ENCODE results near the gene PPP1R1B. TPM values are rescaled to one million over a fixed set of nuclear protein-coding genes. Genes with fewer than 3 reads are reported as not detected.

The PPP1R1B gene
- total RNA-seq, 1 donor from 2014 or later, result not detected

DNA sequence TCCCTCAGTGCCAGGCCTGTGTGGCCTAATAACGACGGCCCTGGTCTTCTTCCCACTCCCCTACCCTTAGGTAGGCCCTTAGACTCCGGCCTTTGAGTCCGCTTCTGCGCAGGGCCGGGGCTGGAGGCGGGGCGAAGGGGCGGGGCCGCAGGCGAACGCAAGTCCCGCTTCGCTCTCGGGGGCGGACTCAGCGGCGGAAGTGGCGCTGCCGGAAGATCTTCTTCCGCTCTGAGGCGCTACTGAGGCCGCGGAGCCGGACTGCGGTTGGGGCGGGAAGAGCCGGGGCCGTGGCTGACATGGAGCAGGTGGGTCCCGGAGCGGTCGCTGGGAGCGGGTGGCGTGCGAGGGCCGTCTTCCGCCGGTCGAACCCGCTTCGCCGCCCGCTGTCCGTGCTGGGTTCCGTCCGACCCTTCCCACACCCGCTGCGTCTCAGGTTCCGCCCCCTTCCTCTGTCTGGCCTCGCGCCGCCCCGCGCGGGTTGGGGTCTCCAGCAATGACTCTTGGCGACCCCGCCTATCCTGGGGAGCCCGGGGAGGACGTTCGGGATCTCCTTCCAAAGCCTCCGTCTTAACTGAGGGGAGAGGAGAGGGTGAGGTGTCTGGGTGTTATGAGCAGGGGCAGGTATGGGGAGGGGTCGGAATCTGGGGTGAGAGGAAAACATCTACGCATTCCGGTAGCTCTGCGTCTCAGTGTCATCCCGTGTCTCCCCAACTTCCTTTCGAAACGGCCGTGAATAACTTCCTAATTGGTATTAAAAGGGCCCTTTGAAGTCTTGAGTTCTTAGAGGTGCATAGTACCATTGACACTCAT lies 10.4 kb downstream of the PPP1R1B start, which contains the start of gene STARD3:
Gene STARD3 (plus strand): TSS at position 218 of the 810 bp plus-strand sequence. CDS start 16,388 bp downstream, outside the sequence.
- Mint-ChIP-seq H3K4me1 (peaks cover 63% of the 10 kb centered on the region), H3K4me3 (peak within 1 kb of the TSS; percentile 90), H3K27ac (peak within 1 kb of the TSS; percentile 86), H3K27me3 (no peaks in the 10 kb centered on the region), H3K36me3 (ENCODE audit: low read depth) (peaks cover 4% of the 10 kb centered on the region), H3K9me3 (no peaks in the 10 kb centered on the region)
- ATAC-seq (ENCODE audit: low read depth) (peak; percentile 92), DNase-seq (peak; percentile 90)
- TF ChIP-seq, protein P1, sequence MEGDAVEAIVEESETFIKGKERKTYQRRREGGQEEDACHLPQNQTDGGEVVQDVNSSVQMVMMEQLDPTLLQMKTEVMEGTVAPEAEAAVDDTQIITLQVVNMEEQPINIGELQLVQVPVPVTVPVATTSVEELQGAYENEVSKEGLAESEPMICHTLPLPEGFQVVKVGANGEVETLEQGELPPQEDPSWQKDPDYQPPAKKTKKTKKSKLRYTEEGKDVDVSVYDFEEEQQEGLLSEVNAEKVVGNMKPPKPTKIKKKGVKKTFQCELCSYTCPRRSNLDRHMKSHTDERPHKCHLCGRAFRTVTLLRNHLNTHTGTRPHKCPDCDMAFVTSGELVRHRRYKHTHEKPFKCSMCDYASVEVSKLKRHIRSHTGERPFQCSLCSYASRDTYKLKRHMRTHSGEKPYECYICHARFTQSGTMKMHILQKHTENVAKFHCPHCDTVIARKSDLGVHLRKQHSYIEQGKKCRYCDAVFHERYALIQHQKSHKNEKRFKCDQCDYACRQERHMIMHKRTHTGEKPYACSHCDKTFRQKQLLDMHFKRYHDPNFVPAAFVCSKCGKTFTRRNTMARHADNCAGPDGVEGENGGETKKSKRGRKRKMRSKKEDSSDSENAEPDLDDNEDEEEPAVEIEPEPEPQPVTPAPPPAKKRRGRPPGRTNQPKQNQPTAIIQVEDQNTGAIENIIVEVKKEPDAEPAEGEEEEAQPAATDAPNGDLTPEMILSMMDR (IDR thresholded peaks at IDR 0.05), result no peak
- ChIA-PET POLR2A (interaction anchor here (0.6 to 2.0 kb wide), 2 partner anchors 33 to 51 kb away, joined by 3 to 6 read pairs; partner anchors contain the start of gene PGAP3), CTCF (interaction anchor here (0.6 to 1.9 kb wide), 4 partner anchors 14 to 89 kb away, joined by 3 to 8 read pairs (median 5); partner anchors contain the start of gene PNMT)
- intact Hi-C loops (cut with micrococcal nuclease), result loop anchor here (1.0 to 5.0 kb wide), 8 partner anchors 14 to 345 kb away; partner anchors contain the start of genes MIEN1 and PSMD3

DNA sequence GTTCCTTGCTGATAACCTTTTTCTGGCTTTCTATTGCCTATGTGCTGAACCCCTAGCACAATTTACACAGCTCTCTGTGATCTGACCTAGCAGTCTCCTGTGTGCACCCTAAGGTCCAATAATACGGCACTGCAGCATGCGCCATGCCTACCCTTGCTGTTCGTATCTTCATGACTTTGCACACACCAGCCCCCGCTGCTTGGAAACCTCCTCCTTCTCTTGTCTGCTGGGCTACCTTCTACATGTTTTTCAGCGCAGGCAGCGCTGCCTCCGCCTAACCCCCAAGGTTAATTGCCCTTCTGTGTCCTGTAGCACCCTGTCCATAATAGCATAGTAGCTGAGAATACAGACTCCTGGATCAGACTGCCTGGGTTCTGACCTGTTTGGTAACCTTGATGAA lies 11.6 kb downstream of the PPP1R1B start:
- Mint-ChIP-seq H3K27me3 (no peaks in the 10 kb centered on the region), H3K4me1 (peaks cover 74% of the 10 kb centered on the region), H3K27ac (peak overlapping the region; percentile 86), H3K9me3 (no peaks in the 10 kb centered on the region), H3K4me3 (peak overlapping the region; percentile 90), H3K36me3 (ENCODE audit: low read depth) (peaks cover 5% of the 10 kb centered on the region)
- no peak for DNase-seq
- no peak for ATAC-seq (ENCODE audit: low read depth)
- TF ChIP-seq, protein P1 (IDR thresholded peaks at IDR 0.05), result no peak
- ChIA-PET POLR2A (interaction anchor here (0.5 to 0.6 kb wide), 2 partner anchors 34 to 502 kb away, joined by 3 to 4 read pairs; partner anchors contain the start of gene CASC3), CTCF (interaction anchor here (0.6 to 1.9 kb wide), 4 partner anchors 15 to 536 kb away, joined by 3 to 8 read pairs (median 6); no protein-coding TSS in a partner anchor)
- intact Hi-C loops (cut with micrococcal nuclease), result loop anchor here (5.0 kb wide), 1 partner anchor 344 kb away; the partner anchor contains the start of gene PSMD3

DNA sequence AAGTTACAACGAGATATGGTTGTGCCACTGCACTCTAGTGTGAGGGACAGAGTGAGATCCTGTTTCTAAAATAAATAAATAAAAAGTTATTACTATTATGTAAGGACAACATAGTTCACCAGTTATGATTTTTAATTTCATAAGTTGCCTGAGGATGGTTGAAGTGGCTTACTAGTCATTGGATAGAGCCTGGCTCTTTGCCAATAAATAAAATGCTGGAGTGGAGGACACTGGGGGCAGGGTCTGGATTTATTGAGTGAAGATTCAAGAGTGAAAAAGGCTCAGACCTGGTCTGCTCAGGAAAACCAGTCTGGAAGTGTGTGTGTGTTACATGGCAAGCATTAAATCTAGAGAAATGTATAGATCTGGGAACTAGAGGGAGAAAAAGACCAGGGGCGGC lies 12.3 kb downstream of the PPP1R1B start:
- Mint-ChIP-seq H3K4me3 (peak overlapping the region; percentile 38), H3K4me1 (peaks cover 79% of the 10 kb centered on the region)
- intact Hi-C loops (cut with micrococcal nuclease), result loop anchor here (5.0 kb wide), 1 partner anchor 343 kb away; the partner anchor contains the start of gene PSMD3

DNA sequence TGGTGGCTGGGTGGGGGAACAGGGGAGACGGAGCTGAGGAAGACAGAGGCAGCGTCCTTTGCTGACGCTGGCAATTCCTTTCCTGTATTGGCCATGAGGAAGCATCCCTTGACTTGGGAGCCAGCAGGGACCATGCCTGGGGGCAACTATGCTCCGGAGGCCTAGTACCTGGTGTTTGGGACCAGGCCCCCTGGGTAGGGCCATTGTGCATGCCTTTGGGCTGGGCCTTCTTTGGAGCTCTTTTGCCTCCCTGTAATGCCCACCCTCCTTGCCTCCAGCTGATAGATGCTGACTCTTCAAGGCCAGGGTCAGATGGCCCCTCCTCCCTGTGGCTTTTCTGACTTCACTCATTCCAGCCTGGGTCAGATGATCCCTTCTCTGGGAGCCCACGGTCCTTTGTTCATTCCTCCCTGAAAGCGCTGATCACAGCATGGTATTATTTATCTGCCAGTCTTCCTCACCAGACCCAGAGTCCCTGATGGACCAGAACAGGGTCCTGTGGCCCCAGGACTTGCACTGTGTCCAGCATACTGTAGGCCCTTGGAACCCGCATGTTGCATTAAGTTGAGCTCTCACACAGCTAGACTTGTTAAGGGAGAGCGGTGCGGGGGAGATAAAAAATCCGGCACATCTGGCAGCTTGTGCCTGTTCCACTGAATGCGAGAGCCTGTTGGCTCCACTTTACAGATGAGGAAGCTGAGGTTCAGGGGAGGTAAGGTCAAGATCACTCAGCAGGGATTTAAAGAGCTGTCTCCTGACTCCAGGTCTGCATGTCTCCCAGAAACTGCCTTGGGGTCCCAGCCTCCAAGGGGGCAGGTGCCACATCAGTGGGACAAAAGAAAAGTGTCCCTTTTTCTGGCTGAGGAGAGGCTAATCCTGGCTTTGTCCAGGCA lies 13.1 kb downstream of the PPP1R1B start:
- CTCF ChIA-PET, result interaction anchor here (1.5 kb wide), 1 partner anchor 16 kb away, joined by 4 read pairs; no protein-coding TSS in a partner anchor
- H3K36me3 Mint-ChIP-seq (ENCODE audit: low read depth), result peaks cover 8% of the 10 kb centered on the region
- POLR2A ChIA-PET, result no interaction called here
- H3K27me3 Mint-ChIP-seq, result no peaks in the 10 kb centered on the region
- DNase-seq, result no peak
- H3K9me3 Mint-ChIP-seq, result no peaks in the 10 kb centered on the region
- no peak overlapping the region for H3K27ac Mint-ChIP-seq
- TF ChIP-seq, protein P1 (IDR thresholded peaks at IDR 0.05), result no peak
- intact Hi-C loops (cut with micrococcal nuclease), result loop anchor here (5.0 kb wide), 1 partner anchor 342 kb away; the partner anchor contains the start of gene PSMD3
- peaks cover 73% of the 10 kb centered on the region for H3K4me1 Mint-ChIP-seq
- peak overlapping the region; percentile 24 for H3K4me3 Mint-ChIP-seq
- ATAC-seq (ENCODE audit: low read depth), result no peak

More for the DNA sequence above, 12.3 kb downstream of the PPP1R1B start:
- Mint-ChIP-seq H3K27ac (no peak overlapping the region), H3K27me3 (no peaks in the 10 kb centered on the region), H3K36me3 (ENCODE audit: low read depth) (peaks cover 8% of the 10 kb centered on the region), H3K9me3 (no peaks in the 10 kb centered on the region)
- DNase-seq (no peak), ATAC-seq (ENCODE audit: low read depth) (no peak)
- TF ChIP-seq, protein P1 (IDR thresholded peaks at IDR 0.05), result no peak
- POLR2A ChIA-PET, result no interaction called here
- CTCF ChIA-PET, result interaction anchor here (1.1 to 1.5 kb wide), 2 partner anchors 16 to 17 kb away, joined by 4 to 5 read pairs; no protein-coding TSS in a partner anchor

All from activated B cell treated with CpG ODN at 0.5 μM for 24 hours (primary cell).